Measurements from ENCODE around the gene IQSEC1.
A peak's percentile ranks its signal among the peaks of the same experiment; 100 is the strongest.

Gene IQSEC1

GRCh38 chr3:13019243-13020095, 53.8 kb downstream of the IQSEC1 start:
- H3K27ac ChIP-seq (ENCODE audit: low read length): no peak overlapping the region

GRCh38 chr3:13018561-13019242, 54.5 kb downstream of the IQSEC1 start:
- no peaks in the 10 kb centered on the region for H3K36me3 ChIP-seq (ENCODE audit: control insufficient read depth, low read depth, low read length)
- H3K27ac ChIP-seq (ENCODE audit: low read length): no peak overlapping the region
- peak overlapping the region; percentile 61 for H3K4me3 ChIP-seq (ENCODE audit: low read length)
- H3K27me3 ChIP-seq (ENCODE audit: control insufficient read depth, insufficient read depth, low read length): peaks cover 10% of the 10 kb centered on the region
- H3K9ac ChIP-seq (ENCODE audit: low read length): peak overlapping the region; percentile 34
- peaks cover 25% of the 10 kb centered on the region for H3K4me1 ChIP-seq (ENCODE audit: control insufficient read depth, low read depth, low read length)
- no peaks in the 10 kb centered on the region for H3K9me3 ChIP-seq (ENCODE audit: control insufficient read depth, low read depth, low read length)

More at GRCh38 chr3:13019243-13020095, 53.8 kb downstream of the IQSEC1 start:
- peak overlapping the region; percentile 61 for H3K4me3 ChIP-seq (ENCODE audit: low read length)
- peak overlapping the region; percentile 34 for H3K9ac ChIP-seq (ENCODE audit: low read length)
- H3K4me1 ChIP-seq (ENCODE audit: control insufficient read depth, low read depth, low read length): peaks cover 25% of the 10 kb centered on the region
- H3K36me3 ChIP-seq (ENCODE audit: control insufficient read depth, low read depth, low read length): no peaks in the 10 kb centered on the region
- H3K27me3 ChIP-seq (ENCODE audit: control insufficient read depth, insufficient read depth, low read length): peaks cover 10% of the 10 kb centered on the region
- no peaks in the 10 kb centered on the region for H3K9me3 ChIP-seq (ENCODE audit: control insufficient read depth, low read depth, low read length)

- Histone ChIP-seq H3K27me3 (ENCODE audit: control insufficient read depth, insufficient read depth, low read length) (peaks cover 10% of the 10 kb centered on the region), H3K27ac (ENCODE audit: low read length) (no peak overlapping the region), H3K4me3 (ENCODE audit: low read length) (peak overlapping the region; percentile 61), H3K4me1 (ENCODE audit: control insufficient read depth, low read depth, low read length) (peaks cover 25% of the 10 kb centered on the region), H3K9ac (ENCODE audit: low read length) (no peak overlapping the region), H3K36me3 (ENCODE audit: control insufficient read depth, low read depth, low read length) (no peaks in the 10 kb centered on the region), H3K9me3 (ENCODE audit: control insufficient read depth, low read depth, low read length) (no peaks in the 10 kb centered on the region)
These were observed 55.2 kb downstream of the IQSEC1 start for GRCh38 chr3:13018043-13018451.

GRCh38 chr3:13017361-13018042, 55.7 kb downstream of the IQSEC1 start:
- H3K4me1 ChIP-seq (ENCODE audit: control insufficient read depth, low read depth, low read length): peaks cover 25% of the 10 kb centered on the region

GRCh38 chr3:13016721-13017255, 56.4 kb downstream of the IQSEC1 start:
- Histone ChIP-seq H3K36me3 (ENCODE audit: control insufficient read depth, low read depth, low read length) (no peaks in the 10 kb centered on the region), H3K4me1 (ENCODE audit: control insufficient read depth, low read depth, low read length) (peaks cover 25% of the 10 kb centered on the region), H3K9ac (ENCODE audit: low read length) (no peak overlapping the region), H3K27ac (ENCODE audit: low read length) (no peak overlapping the region), H3K27me3 (ENCODE audit: control insufficient read depth, insufficient read depth, low read length) (peaks cover 10% of the 10 kb centered on the region), H3K9me3 (ENCODE audit: control insufficient read depth, low read depth, low read length) (no peaks in the 10 kb centered on the region), H3K4me3 (ENCODE audit: low read length) (no peak overlapping the region)

More at GRCh38 chr3:13017361-13018042, 55.7 kb downstream of the IQSEC1 start:
- H3K27ac ChIP-seq (ENCODE audit: low read length): no peak overlapping the region
- peaks cover 10% of the 10 kb centered on the region for H3K27me3 ChIP-seq (ENCODE audit: control insufficient read depth, insufficient read depth, low read length)
- no peak overlapping the region for H3K4me3 ChIP-seq (ENCODE audit: low read length)
- H3K36me3 ChIP-seq (ENCODE audit: control insufficient read depth, low read depth, low read length): no peaks in the 10 kb centered on the region
- no peak overlapping the region for H3K9ac ChIP-seq (ENCODE audit: low read length)
- no peaks in the 10 kb centered on the region for H3K9me3 ChIP-seq (ENCODE audit: control insufficient read depth, low read depth, low read length)

- Histone ChIP-seq H3K4me1 (ENCODE audit: control insufficient read depth, low read depth, low read length) (peaks cover 25% of the 10 kb centered on the region), H3K9me3 (ENCODE audit: control insufficient read depth, low read depth, low read length) (no peaks in the 10 kb centered on the region), H3K27ac (ENCODE audit: low read length) (no peak overlapping the region), H3K4me3 (ENCODE audit: low read length) (no peak overlapping the region), H3K27me3 (ENCODE audit: control insufficient read depth, insufficient read depth, low read length) (peaks cover 10% of the 10 kb centered on the region), H3K9ac (ENCODE audit: low read length) (no peak overlapping the region), H3K36me3 (ENCODE audit: control insufficient read depth, low read depth, low read length) (no peaks in the 10 kb centered on the region)
These were observed 57.0 kb downstream of the IQSEC1 start for GRCh38 chr3:13016083-13016720.

DNA sequence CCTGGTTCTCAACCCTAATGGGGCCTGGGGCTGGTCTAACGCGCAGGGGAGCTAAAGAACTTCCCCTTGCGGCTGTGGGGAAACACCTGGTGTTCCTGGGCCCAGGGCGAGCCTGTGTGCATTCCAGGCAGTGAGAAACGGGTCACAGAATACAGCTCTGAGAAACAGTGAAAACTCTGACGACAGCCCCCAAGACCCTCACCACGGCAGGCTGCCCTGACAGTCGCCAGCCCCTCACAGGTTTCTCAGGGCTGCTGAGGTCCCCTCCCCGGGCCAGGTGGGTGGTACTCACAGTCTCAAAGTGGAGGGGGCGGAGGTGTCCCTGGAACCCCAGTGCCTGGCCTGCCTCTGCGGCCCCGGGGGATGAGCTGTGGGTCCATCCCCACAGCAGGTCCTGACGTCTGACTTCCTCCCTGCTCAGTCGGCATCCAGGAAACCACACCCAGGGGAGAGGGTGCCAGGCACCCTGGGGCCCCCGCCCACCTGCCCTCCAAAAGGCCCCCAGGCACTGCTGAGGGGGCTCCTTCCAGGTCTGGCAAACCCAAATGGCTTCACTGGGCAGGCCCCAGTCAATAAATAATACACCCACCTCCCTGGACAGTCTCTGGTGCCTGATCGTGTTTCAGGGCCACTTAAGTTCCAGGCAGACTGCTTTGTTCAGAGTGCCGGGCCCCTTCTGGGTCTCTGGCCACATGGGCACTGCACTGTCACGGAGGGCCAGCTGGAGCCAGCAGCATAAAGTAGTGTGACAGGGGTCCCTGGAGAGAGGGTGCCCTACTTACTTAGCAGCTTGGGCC, 57.7 kb downstream of the IQSEC1 start:
- Histone ChIP-seq H3K4me3 (ENCODE audit: low read length) (no peak overlapping the region), H3K4me1 (ENCODE audit: control insufficient read depth, low read depth, low read length) (peaks cover 25% of the 10 kb centered on the region), H3K9me3 (ENCODE audit: control insufficient read depth, low read depth, low read length) (no peaks in the 10 kb centered on the region), H3K9ac (ENCODE audit: low read length) (no peak overlapping the region), H3K27ac (ENCODE audit: low read length) (no peak overlapping the region), H3K27me3 (ENCODE audit: control insufficient read depth, insufficient read depth, low read length) (peaks cover 10% of the 10 kb centered on the region), H3K36me3 (ENCODE audit: control insufficient read depth, low read depth, low read length) (no peaks in the 10 kb centered on the region)

DNA sequence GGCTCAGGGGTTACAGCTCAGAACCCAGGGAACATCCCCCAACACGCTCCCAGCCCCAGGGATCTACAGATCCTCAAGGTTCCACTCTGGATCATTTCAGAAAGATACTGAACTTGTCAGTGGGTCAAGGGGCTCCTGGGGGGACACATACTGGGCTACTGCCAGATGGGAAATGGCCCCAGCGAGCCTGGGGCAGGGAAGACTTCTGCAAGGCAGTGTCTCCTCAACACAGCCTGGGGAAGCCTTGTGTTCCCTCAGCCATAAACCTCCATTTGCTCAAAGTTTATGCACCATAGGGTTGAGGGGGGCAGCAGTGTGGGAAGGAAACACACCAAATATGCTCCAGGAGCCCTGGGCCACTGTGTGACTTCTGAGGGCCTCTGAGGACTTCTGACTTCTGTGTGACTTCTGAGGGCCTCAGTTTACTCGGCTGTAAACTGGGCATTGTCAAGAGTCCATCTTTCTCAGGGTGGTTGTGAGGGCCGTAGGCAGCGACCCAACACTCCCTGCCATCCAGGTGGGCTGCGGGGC, 58.4 kb downstream of the IQSEC1 start:
- peaks cover 23% of the 10 kb centered on the region for H3K4me1 ChIP-seq (ENCODE audit: control insufficient read depth, low read depth, low read length)
- peaks cover 10% of the 10 kb centered on the region for H3K27me3 ChIP-seq (ENCODE audit: control insufficient read depth, insufficient read depth, low read length)
- no peak overlapping the region for H3K27ac ChIP-seq (ENCODE audit: low read length)
- H3K9me3 ChIP-seq (ENCODE audit: control insufficient read depth, low read depth, low read length): no peaks in the 10 kb centered on the region
- no peak overlapping the region for H3K9ac ChIP-seq (ENCODE audit: low read length)
- H3K4me3 ChIP-seq (ENCODE audit: low read length): no peak overlapping the region
- H3K36me3 ChIP-seq (ENCODE audit: control insufficient read depth, low read depth, low read length): no peaks in the 10 kb centered on the region

- H3K27me3 ChIP-seq (ENCODE audit: control insufficient read depth, insufficient read depth, low read length): peaks cover 9% of the 10 kb centered on the region
- no peak overlapping the region for H3K27ac ChIP-seq (ENCODE audit: low read length)
- H3K9ac ChIP-seq (ENCODE audit: low read length): no peak overlapping the region
- no peak overlapping the region for H3K4me3 ChIP-seq (ENCODE audit: low read length)
- no peaks in the 10 kb centered on the region for H3K36me3 ChIP-seq (ENCODE audit: control insufficient read depth, low read depth, low read length)
- H3K9me3 ChIP-seq (ENCODE audit: control insufficient read depth, low read depth, low read length): no peaks in the 10 kb centered on the region
- peaks cover 19% of the 10 kb centered on the region for H3K4me1 ChIP-seq (ENCODE audit: control insufficient read depth, low read depth, low read length)
These were observed 59.1 kb downstream of the IQSEC1 start for GRCh38 chr3:13013994-13014754.

- Histone ChIP-seq H3K4me1 (ENCODE audit: control insufficient read depth, low read depth, low read length) (peaks cover 13% of the 10 kb centered on the region), H3K9ac (ENCODE audit: low read length) (no peak overlapping the region), H3K36me3 (ENCODE audit: control insufficient read depth, low read depth, low read length) (no peaks in the 10 kb centered on the region), H3K27me3 (ENCODE audit: control insufficient read depth, insufficient read depth, low read length) (peaks cover 3% of the 10 kb centered on the region), H3K9me3 (ENCODE audit: control insufficient read depth, low read depth, low read length) (no peaks in the 10 kb centered on the region), H3K27ac (ENCODE audit: low read length) (no peak overlapping the region), H3K4me3 (ENCODE audit: low read length) (no peak overlapping the region)
These were observed 59.7 kb downstream of the IQSEC1 start for GRCh38 chr3:13013566-13013965.

Measured in iPS-18a (cell line).